Fibroblast of upper back skin (primary cell): ENCODE data around the gene SHANK3.

Experiments
- DNase-seq: peaks from one replicate; pipeline ENCODE4 v3.0.0-alpha.2; 2013

Gene SHANK3

DNA sequence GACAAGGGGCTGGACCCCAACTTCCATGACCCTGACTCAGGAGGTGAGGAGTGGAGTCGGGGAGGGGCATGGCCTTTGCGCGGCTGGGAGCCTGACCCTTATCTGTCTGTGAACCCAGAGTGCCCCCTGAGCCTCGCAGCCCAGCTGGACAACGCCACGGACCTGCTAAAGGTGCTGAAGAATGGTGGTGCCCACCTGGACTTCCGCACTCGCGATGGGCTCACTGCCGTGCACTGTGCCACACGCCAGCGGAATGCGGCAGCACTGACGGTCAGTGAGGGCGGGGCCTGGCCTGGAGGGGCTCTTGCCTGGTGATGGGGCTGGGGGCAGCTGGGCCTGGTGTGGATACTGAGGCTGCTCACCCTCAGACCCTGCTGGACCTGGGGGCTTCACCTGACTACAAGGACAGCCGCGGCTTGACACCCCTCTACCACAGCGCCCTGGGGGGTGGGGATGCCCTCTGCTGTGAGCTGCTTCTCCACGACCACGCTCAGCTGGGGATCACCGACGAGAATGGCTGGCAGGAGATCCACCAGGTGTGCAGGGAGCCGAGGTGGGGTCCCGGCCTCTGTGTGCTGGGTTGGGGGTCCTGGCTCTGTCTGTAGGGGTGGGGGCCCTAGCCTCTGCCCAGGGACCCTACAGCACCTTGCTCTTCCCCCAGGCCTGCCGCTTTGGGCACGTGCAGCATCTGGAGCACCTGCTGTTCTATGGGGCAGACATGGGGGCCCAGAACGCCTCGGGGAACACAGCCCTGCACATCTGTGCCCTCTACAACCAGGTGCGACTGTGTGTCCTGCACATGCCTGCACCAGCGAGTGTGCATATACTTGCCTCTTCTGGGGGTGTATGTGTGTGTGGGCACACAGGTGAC lies 6.3 kb downstream of the SHANK3 start:
- DNase-seq = no peak

DNA sequence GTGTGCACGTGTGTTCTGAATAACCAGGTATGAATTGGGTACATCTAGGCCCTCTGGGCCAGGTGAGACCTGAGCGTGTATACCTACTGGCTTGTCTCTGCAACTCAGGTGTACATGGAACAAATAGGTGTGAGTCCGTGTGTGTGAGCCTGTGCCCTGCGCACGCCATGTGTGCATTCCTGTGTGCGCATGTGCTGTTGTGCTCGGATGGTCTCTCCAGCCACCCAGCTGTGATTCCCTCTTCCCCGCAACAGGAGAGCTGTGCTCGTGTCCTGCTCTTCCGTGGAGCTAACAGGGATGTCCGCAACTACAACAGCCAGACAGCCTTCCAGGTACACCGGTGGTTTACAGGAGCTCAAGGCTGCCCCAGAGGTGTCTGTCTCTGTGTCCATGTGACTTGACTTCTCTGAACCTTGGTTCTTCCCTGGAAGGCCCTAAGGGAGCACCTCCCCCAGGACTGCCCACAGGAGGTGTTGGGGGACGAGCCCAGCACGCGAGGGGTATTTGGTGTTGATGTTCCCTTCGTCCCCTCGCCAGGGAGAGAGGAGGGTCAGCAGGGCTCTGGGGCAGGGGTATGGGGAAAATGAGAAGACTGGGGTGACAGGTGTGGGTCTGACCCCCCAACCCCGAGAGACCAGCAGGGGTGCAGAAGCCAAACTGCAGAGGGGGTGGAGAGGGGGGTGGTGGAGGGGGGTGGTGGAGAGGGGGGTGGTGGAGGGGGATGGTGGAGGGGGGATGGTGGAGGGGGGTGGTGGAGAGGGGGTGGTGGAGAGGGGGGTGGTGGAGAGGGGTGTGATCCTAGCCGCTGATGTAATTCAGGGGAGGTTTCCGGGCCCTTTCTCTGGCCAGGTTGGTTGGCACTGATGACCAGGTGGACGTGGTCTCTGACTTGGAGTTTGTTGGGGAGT lies 10.7 kb downstream of the SHANK3 start:
- DNase-seq = no peak

DNA sequence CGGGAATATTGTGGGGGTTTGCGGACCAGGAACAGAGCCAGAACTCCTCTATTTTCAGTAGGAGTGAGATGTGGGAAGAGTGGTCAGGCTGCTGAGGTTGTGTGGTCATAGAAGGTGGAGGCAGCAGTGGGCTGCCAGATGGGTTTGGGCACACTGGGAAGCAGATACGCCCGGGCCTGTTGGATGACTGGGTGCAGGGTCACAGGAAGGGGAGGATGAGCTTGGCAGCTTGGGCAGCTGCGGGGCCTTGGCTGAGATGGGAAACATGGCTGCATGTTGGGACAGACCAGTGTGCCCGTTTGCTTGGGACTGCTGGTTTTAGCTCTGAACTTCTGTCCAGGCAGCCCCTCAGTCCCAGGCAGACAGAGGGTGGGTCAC lies 11.4 kb downstream of the SHANK3 start:
- DNase-seq = no peak

DNA sequence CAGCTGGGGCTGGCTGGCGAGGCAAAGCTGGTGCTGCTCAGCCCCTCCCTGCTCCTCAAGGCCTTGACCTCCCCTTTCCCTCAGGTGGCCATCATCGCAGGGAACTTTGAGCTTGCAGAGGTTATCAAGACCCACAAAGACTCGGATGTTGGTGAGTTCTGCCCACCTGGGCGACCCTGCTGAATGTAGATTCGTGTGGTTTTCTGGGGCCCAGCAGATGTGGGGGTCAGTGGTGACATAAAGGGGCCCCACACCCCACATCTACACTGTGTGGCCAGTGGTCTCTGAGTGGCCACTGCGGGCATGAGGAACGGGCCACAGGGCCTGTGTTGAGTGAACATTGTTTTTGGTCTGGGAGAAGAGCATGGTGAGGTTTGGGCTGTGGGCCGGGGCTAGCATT lies 11.9 kb downstream of the SHANK3 start:
- DNase-seq = no peak

DNA sequence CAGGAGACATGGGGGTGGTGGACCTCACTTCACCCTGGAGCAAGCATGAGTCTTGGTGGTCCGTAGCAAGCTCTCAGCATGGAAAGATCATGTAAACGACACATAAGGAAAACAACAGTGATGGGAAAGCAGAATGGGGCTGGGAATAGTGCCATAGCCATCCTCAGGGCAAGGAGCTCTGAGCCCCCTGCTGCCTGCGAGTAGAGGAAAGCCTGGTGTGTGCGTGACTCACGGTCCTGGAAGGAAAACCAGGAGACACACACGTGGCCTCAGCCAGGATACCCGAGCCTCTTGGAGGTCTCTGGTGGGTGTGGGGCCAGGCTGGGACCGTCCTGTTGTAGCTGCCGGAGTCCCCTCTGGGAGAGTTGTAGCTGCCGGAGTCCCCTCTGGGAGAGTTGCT lies 12.4 kb downstream of the SHANK3 start:
- DNase-seq = peak; percentile 75

DNA sequence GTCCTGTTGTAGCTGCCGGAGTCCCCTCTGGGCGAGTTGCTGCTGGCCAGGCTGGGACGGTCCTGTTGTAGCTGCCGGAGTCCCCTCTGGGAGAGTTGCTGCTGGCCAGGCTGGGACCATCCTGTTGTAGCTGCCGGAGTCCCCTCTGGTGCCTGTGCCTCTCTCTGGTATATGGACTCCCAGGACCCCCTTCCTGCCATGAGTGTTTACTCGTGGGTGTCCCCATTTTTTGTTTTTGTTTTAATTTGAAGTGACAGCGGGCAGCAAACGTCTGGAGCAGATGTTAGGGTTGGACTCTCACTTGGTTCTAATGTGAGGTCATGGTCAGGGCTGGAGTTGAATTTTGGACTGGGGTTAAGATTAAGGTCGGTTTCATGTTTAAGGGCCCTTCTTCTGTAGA lies 14.2 kb downstream of the SHANK3 start:
- DNase-seq = no peak

DNA sequence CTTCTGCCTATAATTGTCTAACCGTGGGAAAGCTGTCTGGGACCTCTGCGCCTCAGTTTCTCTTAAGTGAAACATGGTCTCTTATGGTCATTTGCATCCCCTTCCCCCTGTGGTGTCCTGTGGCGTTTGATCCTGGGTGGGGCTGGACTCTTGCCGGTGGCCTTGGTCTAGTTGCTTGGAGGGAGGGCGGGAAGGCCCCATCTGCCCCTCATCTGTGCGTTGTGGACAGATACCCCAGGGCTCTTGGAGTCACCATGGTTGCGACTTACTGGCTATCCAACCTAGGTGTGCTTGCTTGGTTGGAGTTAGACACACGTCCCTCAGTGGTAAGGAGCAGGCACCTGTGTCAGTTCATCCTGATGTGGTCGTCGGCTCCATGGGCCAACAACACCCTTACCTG lies 15.2 kb downstream of the SHANK3 start:
- no peak for DNase-seq

DNA sequence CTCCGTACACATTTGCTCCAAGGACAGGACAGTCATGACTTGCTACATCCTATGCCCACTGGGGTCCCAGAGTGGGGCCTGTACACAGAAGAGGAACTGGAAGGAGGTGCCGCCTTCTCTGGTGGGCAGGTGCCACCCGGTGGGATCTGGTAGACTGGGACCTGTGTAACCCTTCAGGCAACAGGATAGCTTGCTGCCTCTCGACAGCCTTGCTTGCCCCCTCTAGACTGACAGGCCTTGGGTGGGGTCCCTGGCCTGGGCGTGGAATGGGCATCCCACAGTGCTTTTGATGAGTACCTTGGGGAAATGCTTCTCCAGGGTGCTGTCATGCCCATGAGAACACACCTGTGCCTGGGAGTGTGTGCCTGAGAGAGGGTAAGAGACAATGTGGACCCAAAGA lies 15.8 kb downstream of the SHANK3 start:
- DNase-seq = no peak

DNA sequence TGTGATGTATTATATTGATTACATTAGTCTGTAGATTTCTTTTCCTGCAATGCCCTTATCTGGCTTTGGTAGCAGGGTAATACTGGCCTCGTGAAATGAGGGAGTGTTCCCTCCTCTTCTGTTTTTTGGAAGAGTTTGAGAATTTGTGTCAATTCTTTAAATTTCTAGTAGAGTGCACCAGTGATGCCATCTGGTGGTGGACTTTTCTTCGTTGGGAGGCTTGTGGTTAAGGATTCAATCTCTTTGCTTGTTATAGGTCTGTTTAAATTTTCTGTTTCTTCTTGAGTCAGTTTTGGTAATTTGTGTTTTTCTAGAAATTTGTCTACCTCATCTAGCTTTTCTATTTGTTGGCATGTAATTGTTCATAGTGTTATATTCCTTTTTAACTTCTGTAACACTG lies 18.9 kb downstream of the SHANK3 start:
- DNase-seq = peak; percentile 31

DNA sequence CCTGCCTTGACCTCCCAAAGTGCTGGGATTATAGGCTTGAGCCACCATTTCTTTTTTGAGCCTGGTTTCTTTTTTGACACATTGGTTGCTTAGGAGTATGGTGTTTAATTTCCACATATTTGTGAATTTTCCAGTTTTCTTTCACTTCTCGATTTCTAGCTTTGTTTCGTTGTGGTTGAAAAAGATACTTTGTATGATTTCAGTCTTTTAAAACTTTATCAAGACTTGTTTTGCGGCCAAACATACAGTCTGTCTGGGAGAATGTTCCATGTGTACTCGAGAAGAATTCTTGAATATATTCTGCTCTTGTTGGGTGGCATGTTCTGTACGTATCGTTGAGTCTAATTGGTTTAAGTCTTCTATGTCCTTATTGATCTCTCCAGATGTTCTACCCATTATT lies 20.8 kb downstream of the SHANK3 start:
- DNase-seq = no peak

DNA sequence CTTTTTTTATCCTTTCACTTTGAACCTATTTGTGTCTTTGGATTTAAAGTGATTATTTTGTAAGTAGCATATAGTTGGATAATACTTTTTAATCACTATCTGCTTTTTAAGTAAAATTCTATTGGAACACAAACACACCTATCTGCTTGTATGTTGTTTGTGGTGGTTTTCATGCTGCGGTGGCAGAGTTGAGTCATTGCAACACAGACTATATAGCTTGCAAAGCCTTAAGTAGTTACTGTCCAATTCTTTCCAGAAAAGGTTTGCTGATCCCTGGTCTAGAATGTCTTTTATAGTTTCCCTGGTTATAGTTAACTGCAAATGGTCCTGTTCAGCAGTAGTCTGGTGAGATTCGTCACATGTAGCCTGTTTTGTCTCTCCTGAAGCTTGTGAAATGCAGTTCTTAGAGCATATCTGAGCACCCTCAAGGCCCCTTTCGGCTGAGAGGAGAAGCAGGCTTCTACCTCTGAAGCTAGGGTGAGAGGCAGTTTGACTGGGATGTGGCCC lies 21.5 kb downstream of the SHANK3 start:
- peak; percentile 14 for DNase-seq

DNA sequence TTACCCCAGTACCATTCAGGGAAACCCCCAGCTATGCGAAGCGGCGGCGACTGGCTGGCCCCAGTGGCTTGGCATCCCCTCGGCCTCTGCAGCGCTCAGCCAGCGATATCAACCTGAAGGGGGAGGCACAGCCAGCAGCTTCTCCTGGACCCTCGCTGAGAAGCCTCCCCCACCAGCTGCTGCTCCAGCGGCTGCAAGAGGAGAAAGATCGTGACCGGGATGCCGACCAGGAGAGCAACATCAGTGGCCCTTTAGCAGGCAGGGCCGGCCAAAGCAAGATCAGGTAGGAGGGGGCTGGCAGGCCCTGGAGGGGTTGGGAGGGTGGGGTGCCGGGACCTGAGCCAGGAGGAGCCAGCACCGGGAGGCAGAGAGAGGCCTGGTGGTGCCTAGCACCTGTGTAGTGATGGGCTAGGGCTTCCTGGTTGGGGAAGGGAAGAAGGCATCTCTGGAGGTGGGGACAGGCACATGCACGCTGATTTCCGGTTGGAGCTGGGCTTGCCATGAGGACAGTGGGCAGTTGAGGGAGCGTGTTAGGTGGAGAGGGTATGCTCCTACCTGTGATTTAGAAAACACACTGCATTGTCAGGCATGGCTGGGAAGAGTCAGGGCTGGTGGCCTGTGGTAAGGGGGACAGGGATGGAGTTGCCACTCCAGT lies 22.3 kb downstream of the SHANK3 start:
- no peak for DNase-seq

DNA sequence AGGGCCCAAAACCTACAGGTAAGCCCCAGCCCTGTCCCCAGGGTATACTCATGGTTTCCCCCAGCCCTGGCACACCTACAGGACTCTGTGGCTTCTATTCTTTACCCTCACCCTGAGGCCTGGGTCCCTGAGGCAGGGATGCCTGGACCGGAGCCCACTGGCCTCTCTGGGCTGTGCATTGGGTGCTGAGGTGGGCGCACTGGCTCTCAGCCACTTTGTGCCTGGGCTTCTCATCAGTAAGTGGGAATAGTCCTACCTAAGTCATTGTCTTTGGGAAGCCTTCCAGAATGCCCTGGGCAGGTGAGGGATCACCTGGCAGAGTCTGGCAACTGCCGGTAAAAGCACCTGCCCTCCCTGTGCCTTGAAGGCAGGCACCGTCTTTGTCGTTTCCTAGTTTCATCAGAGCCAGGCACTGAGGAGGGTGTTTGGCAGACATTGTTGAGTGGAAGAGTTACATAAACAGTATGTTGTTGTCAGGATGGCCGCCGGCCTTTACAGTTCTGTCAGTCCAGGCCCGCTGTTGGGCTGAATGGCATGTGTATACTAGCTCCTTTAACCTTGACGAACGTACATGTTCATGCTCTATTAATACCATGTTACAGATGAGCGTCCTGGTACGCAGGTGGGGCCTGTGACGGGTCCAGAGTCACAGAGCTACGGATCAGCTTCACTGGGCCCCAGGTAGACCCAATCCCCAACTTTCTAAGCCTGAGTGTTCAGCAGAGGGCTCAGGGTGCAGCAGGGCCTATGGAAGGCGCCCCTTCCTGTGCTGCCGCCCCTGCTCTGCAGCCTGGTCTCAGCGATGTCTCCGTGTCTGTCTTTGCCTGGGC lies 23.0 kb downstream of the SHANK3 start:
- no peak for DNase-seq

DNA sequence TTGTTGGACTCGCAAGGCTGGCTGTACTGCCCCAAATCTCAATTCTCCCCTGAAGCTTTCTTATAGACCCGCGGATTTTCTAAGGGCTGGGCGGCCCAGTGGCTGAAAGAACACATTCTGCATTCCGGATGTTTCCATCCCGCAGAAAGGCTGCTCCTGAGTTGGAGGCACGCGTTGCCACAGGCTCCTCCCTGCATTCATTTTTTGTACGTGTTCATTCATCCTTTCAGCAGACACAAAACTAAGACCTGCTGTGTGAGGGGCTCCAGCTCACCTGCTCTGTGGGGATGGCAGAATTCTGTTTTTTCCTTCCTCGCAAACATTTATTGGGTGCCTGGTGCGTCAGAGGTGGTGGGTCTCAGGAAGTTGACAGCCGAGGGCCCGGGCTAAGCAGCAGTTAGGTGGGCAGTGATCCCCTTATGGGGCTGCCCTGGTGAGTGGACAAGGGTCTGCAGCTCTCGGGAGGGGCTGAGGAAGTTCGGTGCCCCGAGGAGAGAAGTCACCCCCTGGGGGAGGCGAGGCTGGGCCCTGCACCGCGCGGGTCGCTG lies 23.7 kb downstream of the SHANK3 start:
- DNase-seq = no peak

DNA sequence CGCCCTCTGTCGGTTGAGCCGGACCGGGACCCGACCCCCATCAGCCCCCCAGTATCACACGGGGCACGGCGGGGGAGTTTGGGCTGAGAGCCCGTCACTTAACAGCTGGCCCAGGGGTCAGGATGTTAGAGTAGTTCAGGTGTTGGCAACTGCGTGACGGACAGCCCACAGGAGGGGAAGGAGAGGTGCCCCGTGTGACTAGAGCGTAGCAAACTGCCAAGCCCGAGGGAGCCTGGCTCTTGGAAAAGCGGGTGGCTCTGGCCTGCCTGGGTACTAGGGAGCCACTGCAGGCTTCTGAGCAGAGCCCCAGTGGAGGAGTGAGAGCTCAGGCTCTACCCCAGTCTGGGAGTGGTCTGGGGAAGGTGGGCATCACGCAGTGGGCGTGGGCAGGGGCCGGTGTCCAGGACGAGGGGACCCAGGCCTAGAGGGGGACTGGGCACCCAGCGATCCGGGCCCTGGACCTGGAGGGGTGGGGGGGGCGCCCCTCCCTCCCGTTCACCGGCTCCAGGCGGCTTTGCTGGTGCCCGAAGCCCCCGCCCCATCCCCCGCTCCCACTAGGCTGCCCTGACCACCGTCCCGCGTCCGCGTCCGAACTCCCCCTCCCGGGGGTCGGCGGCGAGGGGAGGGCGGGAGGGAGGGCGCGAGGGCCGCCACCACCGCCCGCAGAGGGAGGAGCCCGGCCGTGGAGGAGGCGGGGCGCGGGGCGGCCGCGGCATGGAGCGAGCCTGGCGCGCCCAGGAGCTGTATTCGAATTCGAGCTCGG lies 24.4 kb downstream of the SHANK3 start:
- DNase-seq = peak; percentile 13

DNA sequence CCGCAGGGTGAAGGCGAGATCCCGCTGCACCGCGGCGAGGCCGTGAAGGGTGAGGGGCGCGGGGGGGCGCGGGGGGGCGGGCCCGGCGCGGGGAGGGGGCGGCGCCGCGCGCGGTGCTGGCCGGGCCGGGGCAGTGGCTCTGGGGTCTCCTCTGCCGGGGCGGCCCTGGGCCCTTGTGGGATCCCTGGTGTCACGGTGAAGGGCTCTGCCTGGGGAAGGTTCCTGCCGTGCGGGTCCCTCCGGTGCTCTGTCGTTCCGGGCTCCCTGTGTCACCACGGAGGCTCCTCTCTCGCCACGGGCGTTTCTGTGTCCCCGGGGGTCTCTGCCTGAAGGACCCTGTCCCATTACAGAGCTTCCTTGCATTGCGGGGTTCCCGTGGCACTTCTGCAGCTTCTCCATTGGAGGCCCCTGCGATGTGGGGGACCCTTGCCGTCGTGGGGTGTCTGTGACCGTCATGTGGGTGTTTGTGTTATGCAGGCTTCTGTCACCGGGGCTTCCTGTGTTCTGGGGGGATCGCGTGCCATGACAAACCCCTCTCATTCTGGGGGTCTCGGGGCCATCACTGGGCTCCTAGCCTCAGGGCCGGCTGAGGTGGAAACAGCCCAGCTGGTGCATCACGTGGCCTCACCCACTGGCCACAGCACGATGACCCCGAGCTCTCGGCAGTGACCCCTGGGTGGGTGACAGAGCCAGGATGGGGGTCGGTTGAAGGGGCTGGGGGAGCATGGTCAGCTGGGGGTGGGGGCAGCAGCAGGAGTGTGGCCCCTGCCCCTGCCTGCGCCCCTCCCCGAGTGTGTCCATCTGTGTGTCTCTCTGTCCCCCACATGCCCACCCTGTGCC lies 25.3 kb downstream of the SHANK3 start:
- no peak for DNase-seq

DNA sequence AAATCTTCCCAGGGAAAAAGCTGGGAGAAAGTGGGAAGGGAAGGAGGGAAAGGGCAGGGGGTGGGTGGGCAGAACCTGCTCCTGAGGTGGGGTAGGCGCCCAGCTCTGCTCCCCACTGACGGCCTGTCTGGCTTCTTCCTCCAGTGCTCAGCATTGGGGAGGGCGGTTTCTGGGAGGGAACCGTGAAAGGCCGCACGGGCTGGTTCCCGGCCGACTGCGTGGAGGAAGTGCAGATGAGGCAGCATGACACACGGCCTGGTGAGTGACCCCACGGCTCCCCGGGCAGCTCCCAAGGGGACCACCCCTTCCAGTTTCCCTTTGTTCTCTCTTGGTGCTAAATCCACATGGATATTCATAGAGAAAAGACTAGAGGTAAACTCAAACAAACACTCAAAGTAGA lies 25.9 kb downstream of the SHANK3 start:
- no peak for DNase-seq

DNA sequence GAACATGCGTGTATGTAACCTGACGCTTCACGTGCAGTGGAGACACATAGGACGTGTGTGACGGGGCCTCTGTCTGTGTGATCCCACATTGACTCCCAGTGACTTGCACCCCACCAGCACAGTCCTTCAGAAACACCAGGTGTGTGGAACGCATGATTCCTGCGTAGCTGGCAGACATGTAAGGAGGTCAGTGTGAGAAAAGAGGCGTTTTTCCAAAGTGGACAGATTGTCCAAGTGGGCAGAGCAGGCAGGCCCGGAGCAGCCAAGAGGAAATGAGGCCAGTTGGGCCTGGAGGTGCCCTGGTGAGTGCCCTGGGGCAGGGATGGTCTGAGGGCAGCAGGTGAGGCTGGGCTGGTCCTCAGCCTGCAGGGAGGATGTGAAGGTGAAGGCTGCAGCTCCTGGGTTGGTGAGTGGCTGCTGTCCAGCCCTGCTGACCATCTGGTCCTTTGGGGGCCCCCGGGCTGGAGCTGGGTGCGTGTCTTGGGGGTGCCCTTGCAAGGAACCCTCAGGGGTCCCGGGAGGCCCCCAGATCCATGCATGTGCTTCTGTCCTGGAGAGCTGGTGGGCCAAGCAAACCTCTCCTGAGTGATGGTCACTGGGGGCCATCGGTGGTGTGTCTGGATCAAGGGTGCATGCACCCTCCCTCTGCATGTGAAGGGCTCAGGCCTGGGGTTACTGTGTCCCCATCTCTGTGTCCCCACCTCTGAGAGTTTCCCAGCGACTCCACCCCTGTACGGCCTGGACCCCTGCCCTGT lies 26.6 kb downstream of the SHANK3 start:
- no peak for DNase-seq

DNA sequence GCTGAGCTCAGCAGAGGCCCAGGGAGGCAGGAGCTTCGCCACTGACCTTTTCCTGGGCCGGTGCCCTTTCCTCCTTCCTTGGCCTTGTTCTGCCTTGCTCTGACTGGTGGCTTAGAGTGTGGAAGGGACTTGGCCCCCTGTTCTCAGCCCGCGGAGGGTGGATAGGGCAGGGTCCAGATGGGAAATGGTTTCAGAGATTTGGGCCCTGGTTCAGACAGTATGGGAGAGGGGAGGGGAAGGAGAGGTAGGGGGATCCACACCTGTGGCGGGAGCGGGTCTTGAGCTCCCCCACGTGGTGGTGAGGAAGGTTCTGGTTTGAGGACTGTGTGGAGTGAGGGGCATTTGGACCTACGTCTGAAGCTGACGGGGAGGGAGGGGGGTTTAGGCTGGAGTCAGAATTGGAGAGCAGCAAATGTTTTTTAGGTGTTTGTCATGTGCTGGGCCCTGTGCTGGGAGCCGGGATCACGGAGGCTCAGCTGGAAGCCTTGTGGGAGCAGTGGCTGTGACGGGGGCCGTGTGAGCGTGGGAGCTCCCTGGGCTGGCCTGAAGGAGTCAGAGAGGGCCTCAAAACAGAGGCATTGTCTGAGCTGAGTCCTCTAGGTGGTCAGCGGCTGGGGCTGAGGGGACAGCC lies 27.2 kb downstream of the SHANK3 start:
- DNase-seq = no peak
